HG02588 (cell line): ENCODE results near the gene PLEKHG2.

Experiments
- ATAC-seq: cut with Tn5 transposase; IDR thresholded peaks from one replicate; pipeline ENCODE4 v1.9.1; 2021; ENCODE audit warnings: mild to moderate bottlenecking, moderate library complexity; ENCODE audit not compliant: unreplicated experiment

PLEKHG2 gene

GRCh38 chr19:39420769-39421168 is 8.3 kb downstream of the PLEKHG2 start:
- ATAC-seq: no peak

DNA sequence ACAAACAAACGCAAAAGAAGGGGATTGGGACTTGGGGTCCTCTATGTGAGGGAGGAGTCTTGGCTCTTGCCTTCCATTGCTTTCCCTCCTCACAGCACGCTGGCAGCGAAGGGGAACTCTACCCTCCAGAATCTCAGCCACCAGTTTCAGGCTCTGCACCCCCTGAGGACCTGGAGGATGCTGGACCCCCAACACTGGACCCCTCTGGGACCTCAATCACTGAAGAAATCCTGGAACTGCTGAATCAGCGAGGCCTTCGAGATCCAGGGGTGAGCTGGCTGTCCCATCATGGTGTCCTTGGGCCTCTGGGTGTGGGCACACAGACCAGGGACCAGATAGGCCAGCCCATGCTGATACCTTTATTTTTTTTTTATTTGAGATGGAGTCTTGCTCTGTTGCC is 9.6 kb downstream of the PLEKHG2 start:
- ATAC-seq: no peak

DNA sequence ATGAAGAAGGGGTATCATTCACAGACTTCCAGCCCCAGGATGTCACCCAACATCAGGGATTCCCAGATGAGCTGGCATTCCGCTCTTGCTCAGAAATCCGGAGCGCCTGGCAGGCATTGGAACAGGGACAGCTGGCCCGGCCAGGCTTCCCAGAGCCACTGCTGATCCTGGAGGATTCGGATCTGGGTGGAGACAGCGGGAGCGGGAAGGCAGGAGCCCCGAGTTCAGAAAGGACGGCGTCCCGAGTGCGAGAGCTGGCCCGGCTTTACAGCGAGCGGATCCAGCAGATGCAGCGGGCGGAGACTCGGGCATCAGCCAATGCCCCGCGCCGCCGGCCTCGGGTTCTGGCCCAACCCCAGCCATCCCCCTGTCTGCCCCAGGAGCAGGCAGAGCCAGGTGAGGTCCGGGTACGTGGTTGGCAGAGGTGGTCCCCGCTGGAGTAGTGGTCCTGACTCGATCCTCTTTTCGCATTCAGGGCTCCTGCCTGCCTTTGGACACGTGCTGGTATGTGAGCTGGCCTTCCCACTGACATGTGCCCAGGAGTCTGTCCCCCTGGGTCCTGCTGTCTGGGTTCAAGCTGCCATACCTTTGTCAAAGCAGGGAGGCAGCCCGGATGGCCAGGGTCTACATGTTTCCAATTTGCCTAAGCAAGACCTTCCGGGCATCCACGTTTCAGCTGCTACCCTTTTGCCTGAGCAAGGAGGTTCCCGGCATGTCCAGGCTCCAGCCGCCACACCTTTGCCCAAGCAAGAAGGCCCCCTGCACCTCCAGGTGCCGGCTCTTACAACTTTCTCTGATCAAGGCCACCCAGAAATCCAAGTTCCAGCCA is 11.0 kb downstream of the PLEKHG2 start:
- ATAC-seq: no peak

GRCh38 chr19:39424934-39425333 is 12.5 kb downstream of the PLEKHG2 start:
- ATAC-seq: no peak

DNA sequence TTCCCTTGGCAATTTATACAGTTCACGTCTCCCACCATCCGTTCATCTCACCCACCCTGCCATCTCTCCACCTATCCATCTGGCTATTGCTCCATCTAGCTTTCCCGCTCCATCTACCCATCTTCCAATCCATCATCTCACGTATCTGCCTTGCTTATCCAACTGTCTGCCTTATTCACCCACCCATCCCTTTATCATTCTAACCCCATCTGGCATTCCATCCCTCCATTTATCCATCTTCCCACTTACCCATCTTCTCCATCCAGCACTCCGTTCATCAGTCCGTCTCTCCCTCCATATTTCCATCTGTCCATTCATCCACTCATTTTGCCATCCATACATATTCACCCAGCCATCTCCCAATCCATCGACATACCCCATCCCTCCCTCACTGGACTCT is 13.3 kb downstream of the PLEKHG2 start:
- no peak for ATAC-seq

DNA sequence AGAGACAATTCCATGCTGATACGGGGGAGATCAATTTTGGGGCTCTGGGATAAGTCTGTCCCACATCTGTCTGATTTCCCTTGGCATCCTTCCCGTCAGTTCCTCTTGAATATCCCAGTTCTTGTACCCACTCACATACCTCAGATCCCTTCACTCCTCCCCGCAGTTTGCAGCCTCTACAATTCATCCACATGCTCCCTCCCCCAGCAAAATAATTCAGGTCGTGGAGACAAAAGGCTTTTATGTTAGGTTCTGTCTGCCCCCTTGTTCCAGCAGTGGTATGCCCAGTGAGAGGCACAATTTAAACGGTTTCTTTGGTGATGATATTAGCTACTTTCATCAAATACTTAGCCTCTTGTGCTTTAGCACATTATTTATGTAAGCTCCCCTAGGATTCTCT is 13.7 kb downstream of the PLEKHG2 start:
- no peak for ATAC-seq

GRCh38 chr19:39427707-39428106 is 15.2 kb downstream of the PLEKHG2 start:
- no peak for ATAC-seq

DNA sequence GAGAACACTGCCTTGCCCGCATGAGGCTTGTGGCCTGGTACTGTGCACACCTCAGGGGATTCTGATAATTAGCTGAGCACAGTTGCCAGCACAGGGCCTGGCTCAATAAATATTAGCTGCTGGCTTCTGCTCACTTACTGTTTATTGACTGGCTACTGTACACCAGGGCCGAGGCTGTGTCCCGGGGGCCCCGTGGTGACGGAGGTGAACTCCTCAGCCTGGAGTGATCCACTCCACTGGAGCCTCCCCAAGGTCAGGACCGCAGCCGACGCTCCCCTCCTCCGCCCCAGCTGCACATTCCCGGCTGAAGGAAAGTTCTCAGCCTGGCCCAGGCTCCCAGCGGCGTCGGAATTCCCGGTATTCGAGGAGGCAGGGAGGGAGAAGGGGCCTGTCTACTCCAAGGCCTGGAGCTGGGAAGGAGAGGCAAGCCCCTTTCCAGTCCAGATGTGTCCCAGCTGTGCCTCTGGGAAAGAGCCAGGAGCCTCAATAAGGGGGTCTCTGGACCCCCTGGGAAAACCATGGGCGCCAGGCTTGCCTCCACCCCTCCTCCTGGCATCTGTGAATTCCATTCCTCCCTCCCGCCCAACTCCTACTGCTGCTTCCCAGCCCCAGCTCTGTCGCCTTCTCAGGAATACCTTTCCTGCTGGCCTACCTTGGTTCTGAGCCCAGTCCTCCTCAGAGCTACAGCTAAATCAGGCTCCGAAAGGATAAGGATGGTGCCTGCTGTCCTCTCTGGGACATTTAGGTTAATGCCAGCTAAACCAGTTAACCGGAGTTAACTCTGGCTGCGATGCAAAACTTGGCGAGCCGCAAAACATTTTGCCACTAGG is 16.0 kb downstream of the PLEKHG2 start:
- no peak for ATAC-seq

- ATAC-seq: no peak
Measured at GRCh38 chr19:39430675-39431593, 18.5 kb downstream of the PLEKHG2 start.

- ATAC-seq: no peak
Measured at GRCh38 chr19:39432677-39433025, 20.2 kb downstream of the PLEKHG2 start.

GRCh38 chr19:39433480-39434079 is 21.1 kb downstream of the PLEKHG2 start:
- no peak for ATAC-seq

DNA sequence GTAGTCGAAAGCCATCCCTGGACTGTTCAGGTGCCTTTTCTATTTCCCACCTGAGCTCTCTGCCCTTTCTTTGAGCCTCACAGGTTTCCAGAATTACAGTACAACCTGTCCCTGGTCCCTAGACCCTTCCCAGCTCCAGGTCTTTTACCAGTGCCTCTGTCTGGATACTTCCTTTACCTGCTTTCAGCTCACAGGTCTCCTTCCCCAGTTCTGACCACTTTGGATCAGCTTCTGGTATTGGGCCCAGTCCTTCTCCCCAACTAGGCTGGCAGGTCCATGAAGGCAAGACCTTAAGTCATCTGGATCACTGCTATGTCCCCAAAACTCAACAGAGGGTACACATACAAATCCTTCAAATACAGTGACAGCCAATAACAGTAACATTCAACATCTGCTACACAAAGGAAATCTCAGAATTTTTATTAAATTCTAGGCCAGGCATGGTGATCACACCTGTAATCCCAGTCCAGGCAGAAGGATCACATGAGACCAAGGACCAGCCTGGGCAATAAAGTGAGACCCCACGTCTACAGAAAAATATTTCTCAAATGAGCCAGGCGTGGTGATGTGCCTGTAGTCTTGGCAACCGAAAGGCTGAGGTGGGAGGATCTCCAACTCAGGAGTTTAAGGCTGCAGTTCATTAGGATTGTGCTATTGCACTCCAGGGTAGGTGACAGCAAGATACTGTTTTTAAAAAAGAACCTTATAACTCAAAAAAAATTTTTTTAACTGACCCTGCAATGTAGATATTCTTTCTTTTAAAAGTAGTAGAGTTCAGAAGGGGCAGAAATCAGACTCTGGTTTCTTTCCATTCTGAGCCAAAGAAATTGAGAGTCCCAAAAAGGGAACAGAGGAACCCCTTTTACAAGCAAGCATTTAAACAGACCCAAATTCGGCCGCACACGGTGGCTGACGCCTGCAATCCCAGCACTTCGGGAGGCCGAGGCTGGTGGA is 21.9 kb downstream of the PLEKHG2 start:
- ATAC-seq: no peak

DNA sequence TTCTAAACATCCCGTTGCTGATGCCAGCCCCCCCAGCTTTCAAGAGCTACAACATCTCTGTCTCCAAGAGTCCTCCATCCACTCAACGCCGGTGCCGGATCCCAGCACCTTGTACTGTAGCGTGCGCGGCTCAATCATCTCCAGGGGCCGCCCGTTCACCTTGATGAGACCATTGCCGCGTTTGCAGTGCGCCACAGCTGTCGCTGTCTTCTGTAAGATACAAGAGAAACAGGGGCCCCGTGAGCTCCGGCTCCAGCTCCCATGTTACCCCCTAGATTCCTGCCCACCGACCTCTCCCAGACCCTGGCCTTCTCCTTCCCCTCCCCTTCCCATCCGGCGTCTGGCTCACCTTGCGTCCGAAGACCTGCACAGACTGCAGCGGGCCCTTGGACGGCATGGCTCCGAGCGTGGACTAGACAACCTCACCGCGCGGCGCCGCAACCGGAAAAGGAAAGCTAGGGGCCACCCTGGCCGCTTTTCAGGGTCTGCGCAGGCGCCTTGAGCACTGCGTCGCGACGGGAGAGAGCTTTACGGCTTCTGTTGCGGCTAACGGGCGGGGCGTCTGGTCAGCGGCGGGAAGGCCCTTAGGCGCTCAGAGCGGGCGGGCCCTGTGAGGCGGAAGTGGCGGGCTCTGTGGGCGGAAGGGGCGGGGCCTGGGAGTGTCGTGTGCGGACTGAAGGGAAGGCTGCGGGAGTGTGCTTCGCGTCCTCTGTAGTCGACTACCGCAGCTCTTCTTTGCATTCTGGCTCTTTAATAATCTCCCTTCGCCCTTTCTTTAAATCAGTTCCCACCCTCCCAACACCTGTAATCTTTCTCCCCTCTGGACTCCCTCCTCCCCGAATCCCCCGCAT is 23.3 kb downstream of the PLEKHG2 start, which contains the start of gene RPS16:
RPS16 (minus strand) TSS at position 451 of the 851 bp plus-strand sequence; CDS start at position 397, 54 bp downstream.
- ATAC-seq: peak; percentile 79

DNA sequence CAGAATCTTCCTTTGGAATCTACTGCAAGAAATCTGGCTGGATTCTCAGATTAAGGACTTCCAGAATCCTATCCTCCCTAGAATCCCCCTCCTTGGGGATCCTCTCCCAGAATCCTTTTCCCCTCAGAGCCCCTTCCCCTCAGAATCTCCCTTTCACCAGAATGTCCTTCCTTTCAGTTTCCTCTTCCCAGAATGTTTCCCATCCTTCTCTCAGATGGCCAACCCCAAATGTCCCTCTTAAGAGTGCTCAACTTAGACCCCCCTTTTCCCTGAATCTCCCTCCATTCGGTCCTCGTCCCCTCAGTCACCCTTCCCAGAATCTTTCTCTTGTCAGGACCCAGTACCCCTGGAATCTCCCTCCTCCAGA is 23.9 kb downstream of the PLEKHG2 start:
- ATAC-seq: no peak

DNA sequence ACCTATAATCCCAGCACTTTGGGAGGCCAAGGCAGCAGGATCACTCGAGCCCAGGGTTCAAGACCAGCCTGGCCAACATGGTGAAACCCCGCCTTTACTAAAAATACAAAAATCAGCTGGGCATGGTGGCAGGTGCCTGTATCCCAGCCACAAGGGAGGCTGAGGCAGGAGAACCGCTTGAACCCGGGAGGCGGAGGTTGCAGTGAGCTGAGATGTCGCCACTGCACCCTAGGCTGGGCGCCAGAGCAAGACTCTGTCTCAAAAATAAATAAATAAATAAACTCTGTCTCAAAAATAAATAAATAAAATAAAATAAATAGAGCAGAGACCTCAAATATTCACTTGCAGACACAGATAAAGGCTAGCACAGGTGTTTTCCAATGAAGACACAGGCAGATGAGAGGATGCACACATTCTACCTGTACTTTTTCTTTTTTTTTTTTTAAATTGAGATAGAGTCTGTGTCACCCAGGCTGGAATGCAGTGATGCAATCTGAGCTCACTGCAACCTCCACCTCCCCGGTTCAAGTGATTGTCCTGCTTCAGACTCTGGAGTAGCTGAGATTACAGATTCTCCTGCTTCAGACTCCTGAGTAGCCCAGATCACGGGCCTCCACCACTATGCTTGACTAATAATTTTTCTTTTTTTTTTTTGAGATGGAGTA is 25.9 kb downstream of the PLEKHG2 start:
- no peak for ATAC-seq

- ATAC-seq: no peak
Measured at GRCh38 chr19:39444598-39445195, 32.2 kb downstream of the PLEKHG2 start.

- ATAC-seq: peak; percentile 81
Measured at GRCh38 chr19:39445196-39446111, 33.0 kb downstream of the PLEKHG2 start, which contains the start of gene SUPT5H. Gene SUPT5H (plus strand): TSS chr19:39445582. CDS start chr19:39445891, 309 bp downstream.
